Left ventricle myocardium inferior (tissue), 1 donor: Measurements from ENCODE around the gene WDR86. TPM values are rescaled to one million over a fixed set of nuclear protein-coding genes. Genes with fewer than 3 reads are reported as not detected.

ENCODE experiments used
- DNase-seq: peaks from one replicate; pipeline ENCODE4 v3.0.0-alpha.2; 2020
- H3K27ac ChIP-seq: fragments of 200-600 bp; replicated peaks from 2 replicates; pipeline ENCODE4 v1.8.0; 2021
- H3K27me3 ChIP-seq: fragments of 200-600 bp; 2 replicates; pipeline ENCODE4 v1.8.0; 2021; ENCODE audit warnings: low read depth
- H3K36me3 ChIP-seq: fragments of 200-600 bp; 2 replicates; pipeline ENCODE4 v1.8.0; 2021
- H3K4me1 ChIP-seq: fragments of 200-600 bp; 2 replicates; pipeline ENCODE4 v1.8.0; 2021
- H3K4me3 ChIP-seq: fragments of 200-600 bp; 2 replicates; pipeline ENCODE4 v1.8.0; 2021; ENCODE audit warnings: mild to moderate bottlenecking, moderate library complexity
- H3K9me3 ChIP-seq: fragments of 200-600 bp; replicated peaks from 2 replicates; pipeline ENCODE4 v1.8.0; 2021
- intact Hi-C: fragments of 100-400 bp; cut with micrococcal nuclease; formaldehyde crosslinking; loops from one replicate; pipeline ENCODE4 v1.11.0; 2022
- total RNA-seq: library from RNA; stranded (reverse); fragmentation: NEBNext Ultra II Directional; extraction: Animal tissue kit (Norgen Biotek cat#: 25700); gene quantifications from one replicate; pipeline ENCODE4 v1.2.1, GENCODE V29; 2021
- TF ChIP-seq, protein P1 (sequence below): fragments of 200-600 bp; IDR thresholded peaks from 2 replicates; pipeline ENCODE4 v1.8.0; 2021; ENCODE audit warnings: antibody characterized with exemption, mild to moderate bottlenecking, borderline replicate concordance
- donor health status: DM: no; HTN: yes; CAD: no; lungs with severe emphysema.

WDR86 gene
- total RNA-seq, 1 donor from 2014 or later: 0.16 TPM

DNA sequence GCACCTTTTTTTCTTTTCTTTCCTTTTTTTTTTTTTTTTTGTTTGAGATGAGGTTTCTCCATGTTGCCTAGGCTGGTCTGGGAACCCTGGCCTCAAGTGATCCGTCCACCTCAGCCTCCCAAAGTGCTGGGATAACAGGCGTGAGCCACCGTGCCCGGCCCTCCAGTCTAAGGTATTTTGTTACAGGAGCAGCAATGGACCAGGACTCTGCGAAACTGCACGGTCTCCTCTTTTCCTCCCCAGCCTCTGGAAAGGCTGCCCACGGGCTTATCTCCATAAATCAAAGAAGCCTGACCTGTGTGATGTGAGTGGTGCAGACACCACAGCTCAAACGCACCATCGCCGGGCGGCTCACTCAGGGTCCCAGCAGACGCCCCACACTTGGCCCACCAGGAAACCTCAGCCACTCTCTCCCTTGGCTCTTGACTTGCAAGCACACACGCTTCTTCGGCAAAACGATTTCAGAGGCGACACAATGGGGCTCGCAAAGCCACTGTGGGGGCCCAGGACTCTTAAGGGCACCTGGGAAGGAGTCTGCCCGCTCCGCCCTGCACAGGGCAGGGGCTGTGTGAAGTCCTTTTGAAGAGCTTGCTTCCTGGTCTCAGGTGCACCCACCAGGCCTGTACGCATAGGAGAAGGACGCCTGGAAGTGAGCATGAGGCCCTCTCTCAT, 20.6 kb downstream of the WDR86 start:
- H3K4me1 ChIP-seq: no peaks in the 10 kb centered on the region
- no peaks in the 10 kb centered on the region for H3K36me3 ChIP-seq
- H3K4me3 ChIP-seq: no peak overlapping the region
- TF ChIP-seq, protein P1, sequence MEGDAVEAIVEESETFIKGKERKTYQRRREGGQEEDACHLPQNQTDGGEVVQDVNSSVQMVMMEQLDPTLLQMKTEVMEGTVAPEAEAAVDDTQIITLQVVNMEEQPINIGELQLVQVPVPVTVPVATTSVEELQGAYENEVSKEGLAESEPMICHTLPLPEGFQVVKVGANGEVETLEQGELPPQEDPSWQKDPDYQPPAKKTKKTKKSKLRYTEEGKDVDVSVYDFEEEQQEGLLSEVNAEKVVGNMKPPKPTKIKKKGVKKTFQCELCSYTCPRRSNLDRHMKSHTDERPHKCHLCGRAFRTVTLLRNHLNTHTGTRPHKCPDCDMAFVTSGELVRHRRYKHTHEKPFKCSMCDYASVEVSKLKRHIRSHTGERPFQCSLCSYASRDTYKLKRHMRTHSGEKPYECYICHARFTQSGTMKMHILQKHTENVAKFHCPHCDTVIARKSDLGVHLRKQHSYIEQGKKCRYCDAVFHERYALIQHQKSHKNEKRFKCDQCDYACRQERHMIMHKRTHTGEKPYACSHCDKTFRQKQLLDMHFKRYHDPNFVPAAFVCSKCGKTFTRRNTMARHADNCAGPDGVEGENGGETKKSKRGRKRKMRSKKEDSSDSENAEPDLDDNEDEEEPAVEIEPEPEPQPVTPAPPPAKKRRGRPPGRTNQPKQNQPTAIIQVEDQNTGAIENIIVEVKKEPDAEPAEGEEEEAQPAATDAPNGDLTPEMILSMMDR: no peak
- intact Hi-C loops: no loop called here
- H3K27me3 ChIP-seq: peaks cover 40% of the 10 kb centered on the region
- H3K9me3 ChIP-seq: no peaks in the 10 kb centered on the region
- peak; percentile 2 for DNase-seq
- no peak overlapping the region for H3K27ac ChIP-seq

DNA sequence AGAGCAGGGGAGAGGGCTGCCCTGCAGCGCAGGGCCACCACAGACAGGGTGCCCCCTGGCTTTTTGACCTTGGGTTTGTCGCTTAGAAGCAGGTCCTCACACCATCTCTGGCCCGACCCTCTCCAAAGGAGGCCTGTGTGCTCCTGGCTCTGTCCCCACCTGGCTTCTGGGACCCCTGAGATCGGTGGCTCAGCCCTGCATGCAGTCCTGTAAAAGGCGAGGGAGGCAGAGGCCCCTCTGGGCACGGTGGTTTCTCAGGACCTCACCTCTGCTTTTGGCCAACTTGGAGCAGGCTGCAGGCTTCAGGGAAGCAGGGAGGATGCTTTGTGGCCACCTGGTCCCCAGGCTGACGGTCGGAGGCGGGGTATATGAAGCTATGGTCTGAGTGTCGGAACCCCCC, 21.4 kb downstream of the WDR86 start:
- Histone ChIP-seq H3K4me3 (no peak overlapping the region), H3K27ac (no peak overlapping the region), H3K36me3 (no peaks in the 10 kb centered on the region), H3K9me3 (no peaks in the 10 kb centered on the region), H3K4me1 (no peaks in the 10 kb centered on the region), H3K27me3 (peaks cover 38% of the 10 kb centered on the region)
- no peak for DNase-seq
- TF ChIP-seq, protein P1: no peak
- intact Hi-C loops: no loop called here

DNA sequence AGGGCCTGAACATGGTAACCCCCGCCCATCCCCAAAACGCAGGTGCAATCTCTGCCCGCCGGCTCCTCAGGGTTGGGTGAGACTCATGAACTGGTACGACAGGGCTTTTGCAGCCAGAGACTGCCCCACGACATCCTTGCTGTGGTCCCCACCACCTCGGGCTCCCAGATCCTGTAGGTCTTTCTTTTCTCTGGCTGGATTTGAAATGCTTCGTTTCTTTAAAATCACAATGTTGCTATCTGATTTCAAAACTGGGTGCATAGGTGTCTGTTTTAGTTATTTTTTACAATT, 21.9 kb downstream of the WDR86 start:
- H3K9me3 ChIP-seq: no peaks in the 10 kb centered on the region
- H3K4me3 ChIP-seq: no peak overlapping the region
- intact Hi-C loops: no loop called here
- H3K4me1 ChIP-seq: no peaks in the 10 kb centered on the region
- DNase-seq: no peak
- no peak overlapping the region for H3K27ac ChIP-seq
- H3K27me3 ChIP-seq: peaks cover 38% of the 10 kb centered on the region
- TF ChIP-seq, protein P1: no peak
- no peaks in the 10 kb centered on the region for H3K36me3 ChIP-seq

DNA sequence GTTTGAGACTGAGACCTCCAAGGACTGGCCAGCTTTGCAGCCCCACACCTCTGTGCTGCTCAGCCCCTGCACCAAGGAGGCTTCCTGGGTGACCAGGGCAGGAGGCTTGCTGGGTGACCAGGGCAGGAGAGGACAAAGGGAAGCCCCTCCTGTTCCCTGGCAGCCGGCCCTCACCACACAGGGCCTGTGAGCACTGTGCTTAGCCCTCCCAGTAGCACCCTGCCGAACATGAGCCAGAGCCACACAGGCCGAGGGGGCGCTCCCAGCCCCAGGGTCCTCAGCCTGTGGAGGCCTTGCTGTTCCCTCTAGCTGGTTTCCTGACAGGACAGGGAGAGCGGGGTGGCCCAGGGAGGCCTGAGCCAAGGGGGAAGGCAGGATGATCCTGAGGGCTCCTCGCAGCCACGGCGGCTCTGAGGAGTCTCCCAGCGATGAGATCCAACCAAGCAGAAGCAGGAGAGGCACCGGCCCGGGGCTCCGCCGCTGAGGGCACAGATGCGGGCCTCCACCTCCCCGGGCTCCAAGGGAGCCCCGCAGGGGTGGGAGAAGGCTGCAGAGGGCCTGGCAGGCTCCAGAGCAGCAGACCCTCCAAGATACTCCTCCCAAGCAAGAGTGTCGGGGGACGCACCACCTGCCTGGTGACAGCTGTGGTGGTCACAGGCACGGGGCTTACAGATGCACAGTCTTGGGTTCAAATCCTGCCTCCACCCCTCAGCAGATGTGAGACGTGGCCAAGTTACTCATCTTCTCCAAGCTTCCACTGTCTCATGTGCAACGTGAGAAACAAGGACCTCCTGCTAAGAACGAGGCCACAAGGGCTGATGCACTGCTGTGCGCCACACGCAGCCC, 22.5 kb downstream of the WDR86 start:
- no peak for DNase-seq

DNA sequence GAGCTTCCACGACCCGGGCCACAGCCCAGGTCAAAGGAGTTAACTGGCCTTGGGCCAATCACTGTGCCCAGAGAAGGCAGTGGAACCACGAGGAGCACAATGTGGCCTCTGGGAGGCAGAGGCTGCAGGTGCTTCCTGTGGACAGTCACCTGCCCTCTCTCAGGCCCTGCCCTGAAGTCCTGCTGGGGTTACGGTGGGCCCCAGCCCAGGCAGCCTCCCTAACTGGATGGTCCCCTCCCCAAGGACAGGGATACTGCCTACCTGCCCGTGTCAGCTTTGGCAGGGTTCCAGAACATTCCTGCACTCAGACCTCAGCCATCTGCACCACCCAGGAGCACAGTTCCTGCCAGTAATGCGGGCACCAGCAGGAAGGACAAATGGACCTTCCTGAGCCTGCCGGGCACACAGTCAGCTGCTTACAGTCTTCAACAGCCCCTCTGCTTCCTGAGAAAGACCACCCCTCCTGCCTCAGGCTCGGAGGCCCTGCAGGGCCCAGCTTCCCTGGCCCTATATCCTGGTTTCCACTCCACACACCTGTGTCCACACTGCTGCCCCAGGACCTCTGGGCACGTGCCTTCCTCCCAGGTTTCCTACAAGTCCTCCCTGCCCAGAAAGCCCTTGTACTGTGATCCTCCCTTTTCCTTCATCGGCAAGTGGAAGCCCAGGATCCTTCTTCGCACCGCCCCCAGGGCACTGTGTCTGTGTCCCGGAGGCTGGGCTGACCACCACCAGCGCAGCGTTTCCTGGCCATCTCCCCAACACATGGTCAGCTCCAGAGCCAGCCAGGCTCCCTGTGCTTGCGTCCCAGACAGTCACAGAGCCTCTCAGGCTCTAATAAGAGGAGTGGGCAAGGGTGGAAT, 23.3 kb downstream of the WDR86 start:
- Histone ChIP-seq H3K27ac (no peak overlapping the region), H3K4me1 (peaks cover 9% of the 10 kb centered on the region), H3K36me3 (no peaks in the 10 kb centered on the region), H3K9me3 (no peaks in the 10 kb centered on the region), H3K4me3 (no peak overlapping the region), H3K27me3 (peaks cover 45% of the 10 kb centered on the region)
- TF ChIP-seq, protein P1: no peak
- DNase-seq: peak; percentile 10
- intact Hi-C loops: no loop called here

More for the DNA sequence above, 22.5 kb downstream of the WDR86 start:
- peaks cover 38% of the 10 kb centered on the region for H3K27me3 ChIP-seq
- intact Hi-C loops: no loop called here
- H3K4me3 ChIP-seq: no peak overlapping the region
- H3K27ac ChIP-seq: no peak overlapping the region
- H3K9me3 ChIP-seq: no peaks in the 10 kb centered on the region
- TF ChIP-seq, protein P1: no peak
- H3K36me3 ChIP-seq: no peaks in the 10 kb centered on the region
- peaks cover under 1% of the 10 kb centered on the region for H3K4me1 ChIP-seq
